CD4-positive, alpha-beta T cell treated with Interleukin-17A for 4 hours (primary cell): Measurements from ENCODE around the gene REXO4.

ENCODE experiments used
- DNase-seq: peaks from one replicate; pipeline ENCODE4 v3.0.0-alpha.2; 2020; ENCODE audit warnings: mixed read lengths

Gene REXO4

GRCh38 chr9:133362359-133363044, 55.3 kb downstream of the REXO4 start:
- DNase-seq, result no peak

DNA sequence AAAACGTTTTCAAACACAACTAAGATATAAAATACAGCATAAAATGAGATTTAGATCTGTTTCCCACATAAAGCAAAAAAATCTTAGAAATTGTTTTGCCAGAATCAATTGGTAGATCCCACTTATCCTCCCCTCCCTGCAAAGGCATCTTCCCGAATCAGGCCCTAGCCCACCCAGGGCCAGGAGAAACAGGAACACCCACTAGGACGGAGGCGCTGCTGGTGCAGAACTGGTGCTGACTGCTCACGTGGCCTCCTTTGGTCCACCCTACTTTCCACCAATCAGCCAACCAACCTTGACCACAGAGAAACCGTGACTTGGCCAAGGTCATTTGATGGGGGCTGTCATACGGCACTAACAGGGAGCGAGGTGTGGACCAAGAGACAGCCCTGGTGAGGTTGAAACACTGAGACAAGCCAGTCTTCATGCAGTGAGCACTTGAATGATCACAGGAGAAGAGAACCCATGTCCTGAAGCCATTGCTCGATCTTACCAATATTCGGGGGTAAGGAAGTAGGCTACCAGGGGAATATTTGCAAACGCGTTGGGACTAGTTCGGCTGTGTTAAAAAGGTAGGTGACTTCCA, 56.2 kb downstream of the REXO4 start:
- DNase-seq, result no peak

DNA sequence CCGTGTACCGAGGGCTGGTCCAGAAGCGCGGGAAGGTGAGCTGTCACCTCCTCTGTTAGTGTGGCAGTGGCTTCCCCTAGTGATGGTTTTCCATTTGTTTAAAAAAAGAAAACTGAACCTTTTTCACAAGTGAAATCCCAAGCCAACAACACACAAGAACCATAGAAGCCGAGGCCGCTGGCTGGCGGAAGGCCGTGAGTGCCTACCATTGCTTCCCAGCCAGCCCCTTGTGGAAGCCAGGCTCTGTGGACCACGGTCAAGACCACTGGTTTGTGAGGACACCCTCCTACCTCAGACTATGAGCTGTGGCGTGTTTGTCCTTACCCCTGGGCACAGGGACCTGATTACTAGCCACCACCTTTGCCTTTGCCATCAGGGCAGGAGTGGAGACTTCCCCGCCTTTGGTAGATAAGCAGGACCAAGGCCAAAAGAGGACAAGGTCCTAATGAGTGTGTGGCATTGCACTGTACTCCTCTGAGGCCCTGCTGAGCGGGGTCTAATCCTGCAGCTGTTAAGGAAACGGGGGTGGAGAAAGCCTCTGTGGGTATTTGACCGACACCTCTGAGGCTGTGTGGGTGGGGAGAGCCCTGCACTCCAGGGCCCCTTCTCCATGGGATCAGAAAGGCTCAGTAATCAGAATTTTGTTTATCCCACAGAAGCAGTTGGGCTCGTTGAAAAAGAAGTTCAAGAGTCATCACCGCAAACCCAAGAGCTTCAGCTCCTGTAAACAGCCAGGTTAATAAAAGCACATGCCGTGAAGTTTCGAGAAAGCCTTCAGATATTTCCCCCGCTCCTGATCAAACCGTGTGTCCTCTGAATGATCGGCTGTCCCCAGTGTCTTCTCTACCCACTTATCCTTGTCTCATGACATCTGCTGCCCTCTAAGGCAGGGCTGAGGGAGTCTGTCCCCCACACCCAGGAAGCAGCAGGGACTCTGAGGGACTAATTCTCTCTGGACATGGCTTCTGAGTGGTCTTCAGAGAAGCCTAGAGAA, 57.1 kb downstream of the REXO4 start:
- no peak for DNase-seq

DNA sequence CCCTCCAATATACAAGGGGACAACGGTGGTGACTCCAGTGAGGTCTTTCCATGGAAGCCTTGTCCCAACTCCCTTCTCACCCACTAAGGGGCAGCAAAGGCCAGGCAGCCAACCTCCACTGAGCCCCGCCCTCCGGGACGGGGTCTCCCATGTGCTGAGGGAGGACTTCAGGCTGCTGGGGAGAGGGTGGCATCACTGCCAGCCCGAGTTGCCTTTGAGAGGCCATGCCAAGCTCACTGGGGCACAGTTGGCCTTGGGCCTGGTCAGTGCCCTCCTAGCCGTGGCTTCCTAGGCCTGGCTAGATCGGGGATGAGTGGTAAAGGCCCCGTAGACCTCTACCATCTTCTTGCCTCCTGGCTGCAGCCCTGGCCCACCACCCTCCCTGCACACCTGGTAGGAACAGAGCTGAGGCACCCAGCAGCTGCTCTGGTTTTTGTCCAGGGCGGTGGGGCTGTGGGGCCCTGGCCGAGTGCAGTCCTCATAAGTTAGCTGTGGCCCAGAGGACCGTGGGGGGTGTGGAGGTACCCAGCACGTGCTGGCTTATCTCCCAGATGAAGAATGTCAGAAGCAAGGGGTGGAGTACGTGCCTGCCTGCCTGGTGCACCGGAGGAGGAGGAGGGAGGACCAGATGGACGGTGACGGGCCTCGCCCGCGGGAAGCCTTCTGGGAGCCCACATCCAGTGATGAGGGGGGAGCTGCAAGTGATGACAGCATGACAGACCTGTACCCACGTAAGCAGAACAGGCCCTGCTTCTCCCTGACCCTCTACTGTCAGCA, 58.2 kb downstream of the REXO4 start:
- DNase-seq, result peak; percentile 53

DNA sequence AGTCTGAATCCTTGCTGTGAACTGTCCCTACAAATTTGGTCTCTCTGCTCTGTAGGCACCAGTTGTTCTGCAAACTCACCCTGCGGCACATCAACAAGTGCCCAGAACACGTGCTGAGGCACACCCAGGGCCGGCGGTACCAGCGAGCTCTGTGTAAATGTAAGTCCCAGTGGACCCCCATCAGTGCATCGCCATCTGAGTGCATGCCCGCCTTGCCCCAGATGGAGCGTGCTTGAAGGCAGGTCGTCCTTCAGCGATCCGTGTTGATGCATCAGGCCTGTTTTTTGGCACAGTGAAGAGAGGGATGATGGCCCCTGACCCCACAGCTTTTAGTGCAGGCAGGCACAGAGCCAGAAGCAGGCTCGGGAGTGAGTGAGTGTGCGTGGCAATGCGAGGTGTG, 60.2 kb downstream of the REXO4 start:
- no peak for DNase-seq

DNA sequence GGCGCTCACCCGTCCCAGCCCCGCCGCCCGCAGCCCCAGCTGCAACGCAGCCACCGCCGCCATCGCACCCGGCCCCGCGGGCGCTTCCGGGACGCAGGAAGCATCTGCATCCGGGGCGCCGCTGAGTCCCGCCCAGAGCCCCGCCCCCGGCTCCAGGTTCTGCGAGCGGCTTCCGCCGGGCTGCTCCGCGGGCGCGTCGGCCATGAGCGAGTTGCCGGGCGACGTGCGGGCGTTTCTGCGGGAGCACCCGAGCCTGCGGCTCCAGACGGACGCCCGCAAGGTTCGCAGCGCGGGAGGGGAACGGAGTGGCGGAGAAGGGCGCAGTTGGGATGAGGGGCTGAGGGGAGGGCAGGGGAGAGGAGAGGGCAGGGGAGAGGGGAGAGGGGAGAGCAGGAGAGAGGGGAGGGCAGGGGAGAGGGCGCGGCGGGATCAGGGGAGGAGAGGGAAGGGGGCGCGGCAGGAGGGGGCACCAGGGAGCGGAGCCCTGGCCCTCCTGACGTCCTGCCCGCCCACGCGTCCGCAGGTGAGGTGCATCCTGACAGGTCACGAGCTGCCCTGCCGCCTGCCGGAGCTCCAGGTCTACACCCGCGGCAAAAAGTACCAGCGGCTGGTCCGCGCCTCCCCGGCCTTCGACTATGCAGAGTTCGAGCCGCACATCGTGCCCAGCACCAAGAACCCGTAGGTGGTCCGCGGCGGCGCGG, 61.3 kb downstream of the REXO4 start, which contains the start of the genes SURF1 and SURF2:
SURF1 (minus strand) TSS at position 97 of the 701 bp plus-strand sequence; CDS start at position 63, 34 bp downstream.
SURF2 (plus strand) TSS at position 160 of the 701 bp plus-strand sequence; CDS start at position 203, 43 bp downstream.
- DNase-seq, result peak; percentile 95
